ENCODE measurements around the gene MMADHC.

Gene MMADHC

DNA sequence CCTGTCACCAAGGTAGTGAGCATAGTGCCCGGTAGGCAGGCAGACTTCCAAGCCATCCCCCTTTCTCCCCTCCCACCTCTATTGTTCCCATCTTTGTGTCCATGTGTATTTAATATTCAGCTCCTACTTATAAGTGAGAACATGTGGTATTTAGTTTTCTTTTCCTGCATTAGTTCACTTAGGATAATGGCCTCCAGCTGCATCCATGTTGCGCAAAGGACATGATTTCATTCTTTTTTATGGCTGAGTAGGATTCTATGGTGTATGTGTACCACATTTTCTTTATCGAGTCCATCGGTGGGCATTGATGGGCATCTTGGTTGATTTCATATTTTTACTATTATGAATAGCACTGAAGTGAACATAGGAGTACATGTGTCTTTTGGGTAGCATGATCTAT lies 35.3 kb downstream of the MMADHC start:
- TF ChIP-seq FOXP2 (optimal IDR thresholded peaks at IDR 0.05; ENCODE audit: borderline replicate concordance, extremely low read depth, extremely low read length, insufficient read depth) (no peak), TAF1 (IDR thresholded peaks at IDR 0.05; ENCODE audit: borderline replicate concordance, insufficient read depth, low read length) (no peak), POLR2AphosphoS5 (IDR thresholded peaks at IDR 0.05; ENCODE audit: low read depth, low read length) (no peak)

DNA sequence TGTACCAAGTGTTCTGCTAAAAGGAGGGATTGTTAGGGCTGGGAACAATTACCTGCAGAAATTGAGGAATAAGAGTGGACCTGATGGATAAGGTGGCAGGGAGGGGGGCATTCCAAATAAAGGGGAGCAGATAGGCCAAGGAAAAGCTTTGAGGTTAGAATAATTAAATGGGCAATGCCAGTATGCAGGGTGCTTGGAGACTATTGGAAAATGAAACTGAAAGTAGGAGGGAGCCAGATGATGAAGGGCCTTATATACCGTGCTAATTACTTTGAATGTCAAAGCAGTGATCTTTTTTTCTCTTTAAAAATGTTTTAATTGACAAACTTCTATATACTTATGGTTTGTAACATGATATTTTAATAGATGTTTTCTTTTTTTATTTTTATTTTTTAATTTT lies 42.9 kb downstream of the MMADHC start:
- no peak for TF ChIP-seq POLR2AphosphoS5 (IDR thresholded peaks at IDR 0.05; ENCODE audit: low read depth, low read length)

DNA sequence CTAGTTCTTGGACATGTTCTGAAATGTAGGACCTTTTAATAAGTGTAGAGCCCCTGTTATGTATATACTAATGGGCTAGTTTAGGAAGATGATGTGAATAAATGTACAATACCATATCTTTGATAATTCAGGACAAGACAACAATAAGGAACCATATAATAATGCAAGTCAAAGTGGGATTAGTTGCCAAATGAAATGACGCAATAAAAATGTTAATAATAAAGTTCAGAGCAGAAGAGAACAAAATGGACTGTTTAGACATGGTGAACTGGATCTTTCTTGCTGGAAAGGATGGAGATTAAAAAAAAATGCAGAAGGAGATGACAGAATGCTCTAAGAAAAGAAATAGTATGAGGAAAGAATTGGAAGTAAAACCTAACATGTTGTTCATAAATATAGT lies 43.7 kb downstream of the MMADHC start:
- TF ChIP-seq POLR2AphosphoS5 (IDR thresholded peaks at IDR 0.05; ENCODE audit: low read depth, low read length) (no peak), FOXP2 (optimal IDR thresholded peaks at IDR 0.05; ENCODE audit: borderline replicate concordance, extremely low read depth, extremely low read length, insufficient read depth) (no peak), TAF1 (IDR thresholded peaks at IDR 0.05; ENCODE audit: borderline replicate concordance, insufficient read depth, low read length) (no peak), SIN3A (IDR thresholded peaks at IDR 0.05; ENCODE audit: borderline replicate concordance, insufficient read depth, low read length) (no peak)
- TF ChIP-seq, protein P1, sequence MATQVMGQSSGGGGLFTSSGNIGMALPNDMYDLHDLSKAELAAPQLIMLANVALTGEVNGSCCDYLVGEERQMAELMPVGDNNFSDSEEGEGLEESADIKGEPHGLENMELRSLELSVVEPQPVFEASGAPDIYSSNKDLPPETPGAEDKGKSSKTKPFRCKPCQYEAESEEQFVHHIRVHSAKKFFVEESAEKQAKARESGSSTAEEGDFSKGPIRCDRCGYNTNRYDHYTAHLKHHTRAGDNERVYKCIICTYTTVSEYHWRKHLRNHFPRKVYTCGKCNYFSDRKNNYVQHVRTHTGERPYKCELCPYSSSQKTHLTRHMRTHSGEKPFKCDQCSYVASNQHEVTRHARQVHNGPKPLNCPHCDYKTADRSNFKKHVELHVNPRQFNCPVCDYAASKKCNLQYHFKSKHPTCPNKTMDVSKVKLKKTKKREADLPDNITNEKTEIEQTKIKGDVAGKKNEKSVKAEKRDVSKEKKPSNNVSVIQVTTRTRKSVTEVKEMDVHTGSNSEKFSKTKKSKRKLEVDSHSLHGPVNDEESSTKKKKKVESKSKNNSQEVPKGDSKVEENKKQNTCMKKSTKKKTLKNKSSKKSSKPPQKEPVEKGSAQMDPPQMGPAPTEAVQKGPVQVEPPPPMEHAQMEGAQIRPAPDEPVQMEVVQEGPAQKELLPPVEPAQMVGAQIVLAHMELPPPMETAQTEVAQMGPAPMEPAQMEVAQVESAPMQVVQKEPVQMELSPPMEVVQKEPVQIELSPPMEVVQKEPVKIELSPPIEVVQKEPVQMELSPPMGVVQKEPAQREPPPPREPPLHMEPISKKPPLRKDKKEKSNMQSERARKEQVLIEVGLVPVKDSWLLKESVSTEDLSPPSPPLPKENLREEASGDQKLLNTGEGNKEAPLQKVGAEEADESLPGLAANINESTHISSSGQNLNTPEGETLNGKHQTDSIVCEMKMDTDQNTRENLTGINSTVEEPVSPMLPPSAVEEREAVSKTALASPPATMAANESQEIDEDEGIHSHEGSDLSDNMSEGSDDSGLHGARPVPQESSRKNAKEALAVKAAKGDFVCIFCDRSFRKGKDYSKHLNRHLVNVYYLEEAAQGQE (IDR thresholded peaks at IDR 0.05; ENCODE audit: insufficient read depth in 1 of 2, low read depth in 2 of 2, low read length in 2 of 2) = no peak

DNA sequence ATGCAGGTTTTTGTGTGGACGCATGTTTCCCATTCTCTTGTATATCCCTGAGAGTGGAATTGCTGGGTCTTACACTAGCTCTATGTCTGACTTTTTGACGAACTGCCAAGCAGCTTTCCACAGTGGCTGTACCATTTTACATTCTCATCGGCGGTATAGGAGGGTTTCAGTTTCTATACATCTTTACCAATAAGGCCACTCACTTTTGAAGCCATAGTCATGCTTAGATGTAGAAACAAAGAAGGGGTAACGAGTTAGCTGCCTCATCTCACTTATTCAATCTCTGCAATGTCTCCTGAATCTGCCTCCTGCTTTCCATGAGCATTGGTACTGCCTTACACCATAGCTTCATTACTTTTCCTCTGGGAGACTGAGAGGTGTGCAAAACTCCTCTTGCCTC lies 47.4 kb downstream of the MMADHC start:
- TF ChIP-seq FOXP2 (optimal IDR thresholded peaks at IDR 0.05; ENCODE audit: borderline replicate concordance, extremely low read depth, extremely low read length, insufficient read depth) (no peak), POLR2AphosphoS5 (IDR thresholded peaks at IDR 0.05; ENCODE audit: low read depth, low read length) (no peak), TAF1 (IDR thresholded peaks at IDR 0.05; ENCODE audit: borderline replicate concordance, insufficient read depth, low read length) (no peak)

DNA sequence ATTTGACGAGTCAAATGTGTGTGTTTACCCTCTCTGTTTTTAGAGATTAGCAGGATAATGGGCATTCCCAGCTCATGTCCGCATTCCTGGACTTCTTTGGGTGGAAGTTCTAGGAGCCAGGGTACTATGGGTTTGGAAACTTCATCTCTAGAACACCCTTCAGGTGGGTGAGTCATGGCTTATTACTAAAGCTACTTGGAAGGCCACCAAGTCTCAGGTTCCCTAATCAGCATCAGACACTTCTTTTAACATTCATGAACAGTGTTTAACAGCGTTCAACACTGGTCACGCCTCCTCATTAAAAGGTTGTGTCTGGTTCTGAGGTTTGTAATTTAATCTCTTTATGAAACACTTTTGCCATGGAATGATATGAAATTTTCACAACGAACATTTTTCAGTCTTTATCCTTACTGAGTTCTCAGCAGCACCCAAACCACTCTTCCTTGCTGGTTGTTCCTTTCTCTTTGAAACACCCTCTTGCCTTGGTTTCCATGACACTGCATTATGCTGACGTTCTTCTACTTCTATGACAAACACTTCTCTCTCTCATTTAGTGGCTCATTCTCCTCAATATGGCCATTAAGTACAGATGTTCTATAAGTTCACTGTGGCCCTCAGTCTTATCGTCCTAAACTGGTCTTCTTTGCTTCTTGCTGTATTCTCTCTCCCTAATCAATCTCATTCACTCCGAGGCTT lies 49.3 kb downstream of the MMADHC start:
- TF ChIP-seq, protein P1 (IDR thresholded peaks at IDR 0.05; ENCODE audit: insufficient read depth in 1 of 2, low read depth in 2 of 2, low read length in 2 of 2) = no peak
- no peak for TF ChIP-seq POLR2AphosphoS5 (IDR thresholded peaks at IDR 0.05; ENCODE audit: low read depth, low read length)
- no peak for TF ChIP-seq TAF1 (IDR thresholded peaks at IDR 0.05; ENCODE audit: borderline replicate concordance, insufficient read depth, low read length)

DNA sequence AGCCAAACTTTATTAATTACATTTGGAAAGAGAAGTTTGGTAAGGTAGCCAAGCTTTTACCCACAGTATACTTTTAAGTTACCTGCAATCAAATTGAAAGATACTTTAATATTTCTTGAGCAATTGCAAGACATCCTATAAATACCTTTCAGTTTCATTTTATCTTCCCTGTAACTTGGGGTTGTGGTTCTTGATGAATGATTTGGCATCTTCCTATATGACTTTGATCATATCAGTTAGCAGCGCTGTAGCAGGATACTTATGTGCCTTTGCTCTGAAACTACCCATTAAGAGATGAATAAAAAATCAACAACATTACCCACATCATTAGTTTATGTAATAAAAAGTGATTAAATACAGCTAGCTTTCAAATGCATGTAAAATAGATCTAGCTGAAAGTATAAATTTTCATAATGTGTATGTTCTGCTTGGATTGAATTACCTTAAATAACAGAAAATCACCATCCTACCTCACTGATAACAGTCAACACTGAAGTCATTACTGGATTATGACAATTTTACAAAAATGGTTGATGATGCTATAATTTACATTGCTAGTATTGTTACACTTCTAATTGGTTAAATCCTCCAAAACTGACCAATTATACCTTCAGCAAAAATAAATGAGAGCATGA lies 50.4 kb downstream of the MMADHC start:
- TF ChIP-seq SIN3A (IDR thresholded peaks at IDR 0.05; ENCODE audit: borderline replicate concordance, insufficient read depth, low read length) = no peak
- TF ChIP-seq, protein P1 (IDR thresholded peaks at IDR 0.05; ENCODE audit: insufficient read depth in 1 of 2, low read depth in 2 of 2, low read length in 2 of 2) = no peak
- no peak for TF ChIP-seq POLR2AphosphoS5 (IDR thresholded peaks at IDR 0.05; ENCODE audit: low read depth, low read length)
- no peak for TF ChIP-seq TAF1 (IDR thresholded peaks at IDR 0.05; ENCODE audit: borderline replicate concordance, insufficient read depth, low read length)
- TF ChIP-seq FOXP2 (optimal IDR thresholded peaks at IDR 0.05; ENCODE audit: borderline replicate concordance, extremely low read depth, extremely low read length, insufficient read depth) = no peak
